Astrocyte of the spinal cord (primary cell): ENCODE results near the gene CRTC3.

Experiments
- DNase-seq: peaks from one replicate; pipeline ENCODE4 v3.0.0; 2011; ENCODE audit warnings: low read depth, low spot score
- H3K4me3 ChIP-seq: 2 replicates; pipeline ENCODE4 v1.5.1; 2011; ENCODE audit warnings: low read depth, mild to moderate bottlenecking, low read length, moderate library complexity
- CTCF ChIP-seq: IDR thresholded peaks from 2 replicates; pipeline ENCODE4 v1.5.1; 2012; ENCODE audit warnings: low read depth, mild to moderate bottlenecking, low read length, inconsistent platforms
- in situ Hi-C: cut with HindIII; loops from 2 replicates; pipeline ENCODE4 v1.10.0; 2017; ENCODE audit warnings: low sequenced_read_pairs

The CRTC3 gene

GRCh38 chr15:90646662-90647305 lies 117.1 kb downstream of the CRTC3 start:
- DNase-seq = no peak
- no peak overlapping the region for H3K4me3 ChIP-seq
- in situ Hi-C loops = no loop called here
- no peak for TF ChIP-seq CTCF

- no peak for TF ChIP-seq CTCF
- in situ Hi-C loops = no loop called here
- no peak overlapping the region for H3K4me3 ChIP-seq
- DNase-seq = no peak
These were observed 117.6 kb downstream of the CRTC3 start for GRCh38 chr15:90647326-90647725.

GRCh38 chr15:90648137-90649070 lies 118.7 kb downstream of the CRTC3 start:
- in situ Hi-C loops = no loop called here
- peak; percentile 88 for TF ChIP-seq CTCF

GRCh38 chr15:90650117-90650955 lies 120.6 kb downstream of the CRTC3 start:
- TF ChIP-seq CTCF = no peak
- in situ Hi-C loops = no loop called here
- no peak overlapping the region for H3K4me3 ChIP-seq
- DNase-seq = peak; percentile 31

More at GRCh38 chr15:90648137-90649070, 118.7 kb downstream of the CRTC3 start:
- DNase-seq = peak; percentile 67
- no peak overlapping the region for H3K4me3 ChIP-seq

GRCh38 chr15:90650956-90651689 lies 121.4 kb downstream of the CRTC3 start:
- in situ Hi-C loops = no loop called here
- H3K4me3 ChIP-seq = no peak overlapping the region
- TF ChIP-seq CTCF = no peak
- no peak for DNase-seq
